Natural killer cell treated with Interleukin-12 subunit alpha and Interleukin-12 subunit beta and Interleukin-15 and Interleukin-18, amount 100 ng/mL, for 72 hours (primary cell): ENCODE results near the gene ABCA7. TPM values are rescaled to one million over a fixed set of nuclear protein-coding genes. Genes with fewer than 3 reads are reported as not detected.

Experiments
- ATAC-seq, 2 donors: fragments of 150-1000 bp; cut with Tn5 transposase in 1 of 2; sonication (Bioruptor Pico), chemical (Tn5 transposase) in 1 of 2; 2 replicates each; pipeline ENCODE4 v1.10.0; 2021
- DNase-seq: peaks from one replicate; pipeline ENCODE4 v3.0.0; 2022; ENCODE audit warnings: low spot score
- H3K27ac Mint-ChIP-seq, 2 donors: 1 replicate in 1 of 2; 2 replicates in 1 of 2; pipeline ENCODE4 v1.8.0; 2022; ENCODE audit warnings: mixed read lengths in 2 of 2, mild to moderate bottlenecking in 1 of 2, moderate library complexity in 1 of 2
- H3K27me3 Mint-ChIP-seq, 2 donors: 1 replicate in 1 of 2; 2 replicates in 1 of 2; pipeline ENCODE4 v1.8.0; 2022; ENCODE audit warnings: mixed read lengths in 2 of 2
- H3K36me3 Mint-ChIP-seq: one replicate; pipeline ENCODE4 v1.8.0; 2022; ENCODE audit warnings: mixed read lengths
- H3K4me1 Mint-ChIP-seq, 2 donors: 1 replicate in 1 of 2; 2 replicates in 1 of 2; pipeline ENCODE4 v1.8.0; 2022; ENCODE audit warnings: low read depth in 2 of 2, mixed read lengths in 2 of 2, mild to moderate bottlenecking in 1 of 2
- H3K4me3 Mint-ChIP-seq: one replicate; pipeline ENCODE4 v1.8.0; 2022; ENCODE audit warnings: mixed read lengths
- H3K9me3 Mint-ChIP-seq: 2 replicates; pipeline ENCODE4 v1.8.0; 2022; ENCODE audit warnings: mixed read lengths
- total RNA-seq, 2 donors: library from RNA; stranded (reverse); gene quantifications; one replicate each; pipeline ENCODE4 v1.2.3, GENCODE V29; 2022

Gene ABCA7
- total RNA-seq, 2 donors from 2014 or later = 53.7 to 69.9 TPM

GRCh38 chr19:1045247-1045603 lies 5.3 kb downstream of the ABCA7 start:
- Mint-ChIP-seq H3K27ac (no peak overlapping the region), H3K36me3 (no peaks in the 10 kb centered on the region), H3K9me3 (no peaks in the 10 kb centered on the region), H3K27me3 (no peaks in the 10 kb centered on the region), H3K4me1 (peaks cover 6% of the 10 kb centered on the region in 2 donors), H3K4me3 (no peak overlapping the region)
- ATAC-seq (peak; percentile 67 to 78), DNase-seq (no peak)

- Mint-ChIP-seq H3K27ac (no peak overlapping the region), H3K4me1 (no peaks in the 10 kb centered on the region), H3K36me3 (no peaks in the 10 kb centered on the region), H3K4me3 (no peak overlapping the region), H3K27me3 (no peaks in the 10 kb centered on the region), H3K9me3 (no peaks in the 10 kb centered on the region)
- ATAC-seq (no peak), DNase-seq (no peak)
Observed at GRCh38 chr19:1046117-1046626, 6.3 kb downstream of the ABCA7 start.

GRCh38 chr19:1046836-1047695 lies 7.2 kb downstream of the ABCA7 start:
- ATAC-seq (no peak), DNase-seq (no peak)
- H3K27me3 Mint-ChIP-seq = no peaks in the 10 kb centered on the region
- H3K36me3 Mint-ChIP-seq = no peaks in the 10 kb centered on the region
- no peaks in the 10 kb centered on the region for H3K4me1 Mint-ChIP-seq
- no peaks in the 10 kb centered on the region for H3K9me3 Mint-ChIP-seq
- H3K27ac Mint-ChIP-seq = no peak overlapping the region
- H3K4me3 Mint-ChIP-seq = no peak overlapping the region

- Mint-ChIP-seq H3K27ac (no peak overlapping the region), H3K4me1 (peaks cover 0 to under 1% of the 10 kb centered on the region in 2 donors), H3K4me3 (no peak overlapping the region), H3K27me3 (no peaks in the 10 kb centered on the region), H3K9me3 (no peaks in the 10 kb centered on the region), H3K36me3 (no peaks in the 10 kb centered on the region)
- DNase-seq = no peak
- ATAC-seq = no peak
Observed at GRCh38 chr19:1047696-1048147, 7.8 kb downstream of the ABCA7 start.

- no peak overlapping the region for H3K4me3 Mint-ChIP-seq
Observed at GRCh38 chr19:1049106-1049505, 9.2 kb downstream of the ABCA7 start.

GRCh38 chr19:1049800-1050199 lies 9.9 kb downstream of the ABCA7 start:
- Mint-ChIP-seq H3K27me3 (no peaks in the 10 kb centered on the region), H3K36me3 (no peaks in the 10 kb centered on the region), H3K4me3 (no peak overlapping the region), H3K9me3 (no peaks in the 10 kb centered on the region), H3K4me1 (peaks cover 0 to 3% of the 10 kb centered on the region in 2 donors), H3K27ac (no peak overlapping the region)
- ATAC-seq = no peak
- DNase-seq = no peak

More at GRCh38 chr19:1049106-1049505, 9.2 kb downstream of the ABCA7 start:
- no peaks in the 10 kb centered on the region for H3K9me3 Mint-ChIP-seq
- DNase-seq = no peak
- H3K27ac Mint-ChIP-seq = no peak overlapping the region
- H3K36me3 Mint-ChIP-seq = no peaks in the 10 kb centered on the region
- H3K4me1 Mint-ChIP-seq = peaks cover 0 to 3% of the 10 kb centered on the region in 2 donors
- no peak for ATAC-seq
- H3K27me3 Mint-ChIP-seq = no peaks in the 10 kb centered on the region

GRCh38 chr19:1050989-1051788 lies 11.3 kb downstream of the ABCA7 start:
- DNase-seq (no peak), ATAC-seq (no peak)
- Mint-ChIP-seq H3K9me3 (no peaks in the 10 kb centered on the region), H3K4me1 (peaks cover 0 to 3% of the 10 kb centered on the region in 2 donors), H3K36me3 (no peaks in the 10 kb centered on the region), H3K27me3 (no peaks in the 10 kb centered on the region), H3K27ac (no peak overlapping the region), H3K4me3 (no peak overlapping the region)

GRCh38 chr19:1051791-1052190 lies 11.9 kb downstream of the ABCA7 start:
- Mint-ChIP-seq H3K27ac (no peak overlapping the region), H3K27me3 (no peaks in the 10 kb centered on the region), H3K36me3 (no peaks in the 10 kb centered on the region), H3K4me1 (peaks cover 0 to 6% of the 10 kb centered on the region in 2 donors), H3K9me3 (no peaks in the 10 kb centered on the region), H3K4me3 (no peak overlapping the region)
- ATAC-seq (no peak), DNase-seq (no peak)

GRCh38 chr19:1052349-1052975 lies 12.6 kb downstream of the ABCA7 start:
- Mint-ChIP-seq H3K9me3 (no peaks in the 10 kb centered on the region), H3K27ac (no peak overlapping the region), H3K27me3 (no peaks in the 10 kb centered on the region), H3K4me1 (peaks cover 3 to 10% of the 10 kb centered on the region in 2 donors), H3K36me3 (no peaks in the 10 kb centered on the region), H3K4me3 (no peak overlapping the region)
- DNase-seq = no peak
- no peak for ATAC-seq

- no peak for DNase-seq
- Mint-ChIP-seq H3K4me1 (peaks cover 10 to 11% of the 10 kb centered on the region in 2 donors), H3K27ac (no peak overlapping the region), H3K36me3 (no peaks in the 10 kb centered on the region), H3K9me3 (no peaks in the 10 kb centered on the region), H3K4me3 (no peak overlapping the region), H3K27me3 (no peaks in the 10 kb centered on the region)
- peak in 1 of 2 donors; percentile 21 for ATAC-seq
Observed at GRCh38 chr19:1053176-1054101, 13.5 kb downstream of the ABCA7 start.

- DNase-seq = no peak
- Mint-ChIP-seq H3K27ac (no peak overlapping the region), H3K9me3 (no peaks in the 10 kb centered on the region), H3K4me3 (no peak overlapping the region), H3K27me3 (no peaks in the 10 kb centered on the region), H3K4me1 (peaks cover 10 to 11% of the 10 kb centered on the region in 2 donors), H3K36me3 (no peaks in the 10 kb centered on the region)
- no peak for ATAC-seq
Observed at GRCh38 chr19:1054102-1055027, 14.5 kb downstream of the ABCA7 start.

GRCh38 chr19:1055028-1055425 lies 15.1 kb downstream of the ABCA7 start:
- Mint-ChIP-seq H3K27ac (no peak overlapping the region), H3K27me3 (no peaks in the 10 kb centered on the region), H3K4me3 (no peak overlapping the region), H3K9me3 (no peaks in the 10 kb centered on the region), H3K36me3 (no peaks in the 10 kb centered on the region), H3K4me1 (peaks cover 10 to 11% of the 10 kb centered on the region in 2 donors)
- no peak for DNase-seq
- no peak for ATAC-seq
